GM21528 (cell line): ENCODE measurements around the gene NCCRP1.

Experiments used
- ATAC-seq: cut with Tn5 transposase; IDR thresholded peaks from one replicate; pipeline ENCODE4 v1.9.1; 2021; ENCODE audit warnings: mild to moderate bottlenecking, moderate library complexity; ENCODE audit not compliant: unreplicated experiment, low FRiP score

The NCCRP1 gene

DNA sequence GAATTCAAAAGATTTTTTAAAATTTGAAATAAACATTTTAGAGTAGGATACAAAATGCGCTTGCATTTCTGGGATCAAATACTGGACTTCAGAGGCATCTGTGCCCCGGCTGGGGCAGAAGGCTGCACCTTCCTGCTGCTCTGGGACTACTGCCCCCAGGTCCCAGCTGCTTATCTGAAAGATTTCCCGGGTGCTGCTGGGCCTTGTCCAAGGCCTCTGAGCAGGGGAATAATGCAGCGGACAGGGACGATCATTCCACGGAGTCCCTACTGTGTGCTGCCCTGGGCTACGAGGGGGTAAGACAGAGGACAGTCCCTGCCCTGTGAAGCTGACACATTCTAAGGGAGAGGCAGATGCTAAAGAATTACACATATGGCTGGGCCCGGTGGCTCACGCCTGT is 33.1 kb upstream of the NCCRP1 start:
- no peak for ATAC-seq

- no peak for ATAC-seq
Observed at GRCh38 chr19:39164289-39164688, 32.5 kb upstream of the NCCRP1 start.

DNA sequence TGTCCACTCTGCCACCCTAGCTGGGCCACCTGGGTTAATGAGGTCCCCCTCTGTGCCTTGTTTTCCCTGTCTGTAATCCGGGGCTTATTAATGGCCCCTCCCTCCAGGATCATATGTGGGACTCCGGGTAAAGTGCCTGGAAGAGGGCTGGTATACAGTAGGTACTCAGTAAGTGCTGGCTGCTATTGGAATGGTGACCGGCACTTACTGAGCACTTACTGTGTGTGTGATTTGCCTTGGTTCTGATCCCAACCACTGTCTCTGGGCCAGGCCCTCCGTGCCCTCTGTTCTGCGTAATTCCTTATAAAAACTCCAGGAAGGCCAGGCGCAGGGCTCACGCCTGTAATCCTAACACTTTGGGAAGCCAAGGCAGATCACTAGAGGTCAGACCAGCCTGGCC is 30.9 kb upstream of the NCCRP1 start:
- no peak for ATAC-seq

- no peak for ATAC-seq
Observed at GRCh38 chr19:39166571-39167391, 30.0 kb upstream of the NCCRP1 start.

- ATAC-seq = no peak
Observed at GRCh38 chr19:39167461-39168257, 29.1 kb upstream of the NCCRP1 start.

- ATAC-seq = no peak
Observed at GRCh38 chr19:39168258-39169142, 28.3 kb upstream of the NCCRP1 start.

DNA sequence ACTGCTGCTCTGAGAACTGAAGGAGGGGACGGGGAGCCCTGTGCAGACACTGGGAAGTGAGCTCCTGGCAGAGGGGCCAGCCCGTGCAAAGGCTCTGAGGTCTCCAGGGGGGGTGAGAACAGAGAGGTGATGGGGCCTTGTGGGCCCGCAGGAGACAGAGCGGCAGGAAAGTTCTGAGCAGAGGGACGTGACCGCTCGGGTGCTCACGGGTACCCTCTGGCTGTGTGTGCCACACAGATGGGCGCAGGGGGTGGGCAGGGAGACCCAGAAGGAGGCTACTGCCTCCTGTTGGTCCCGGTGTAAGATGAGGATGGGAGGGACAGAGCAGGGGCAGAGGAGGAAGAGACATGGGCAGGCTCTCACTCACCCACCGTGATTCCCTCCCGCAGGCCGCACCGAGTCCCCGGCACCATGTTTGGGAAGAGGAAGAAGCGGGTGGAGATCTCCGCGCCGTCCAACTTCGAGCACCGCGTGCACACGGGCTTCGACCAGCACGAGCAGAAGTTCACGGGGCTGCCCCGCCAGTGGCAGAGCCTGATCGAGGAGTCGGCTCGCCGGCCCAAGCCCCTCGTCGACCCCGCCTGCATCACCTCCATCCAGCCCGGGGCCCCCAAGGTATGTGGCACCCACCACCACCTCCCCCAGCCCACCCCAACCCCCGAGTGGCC is 27.5 kb upstream of the NCCRP1 start:
- ATAC-seq = no peak

DNA sequence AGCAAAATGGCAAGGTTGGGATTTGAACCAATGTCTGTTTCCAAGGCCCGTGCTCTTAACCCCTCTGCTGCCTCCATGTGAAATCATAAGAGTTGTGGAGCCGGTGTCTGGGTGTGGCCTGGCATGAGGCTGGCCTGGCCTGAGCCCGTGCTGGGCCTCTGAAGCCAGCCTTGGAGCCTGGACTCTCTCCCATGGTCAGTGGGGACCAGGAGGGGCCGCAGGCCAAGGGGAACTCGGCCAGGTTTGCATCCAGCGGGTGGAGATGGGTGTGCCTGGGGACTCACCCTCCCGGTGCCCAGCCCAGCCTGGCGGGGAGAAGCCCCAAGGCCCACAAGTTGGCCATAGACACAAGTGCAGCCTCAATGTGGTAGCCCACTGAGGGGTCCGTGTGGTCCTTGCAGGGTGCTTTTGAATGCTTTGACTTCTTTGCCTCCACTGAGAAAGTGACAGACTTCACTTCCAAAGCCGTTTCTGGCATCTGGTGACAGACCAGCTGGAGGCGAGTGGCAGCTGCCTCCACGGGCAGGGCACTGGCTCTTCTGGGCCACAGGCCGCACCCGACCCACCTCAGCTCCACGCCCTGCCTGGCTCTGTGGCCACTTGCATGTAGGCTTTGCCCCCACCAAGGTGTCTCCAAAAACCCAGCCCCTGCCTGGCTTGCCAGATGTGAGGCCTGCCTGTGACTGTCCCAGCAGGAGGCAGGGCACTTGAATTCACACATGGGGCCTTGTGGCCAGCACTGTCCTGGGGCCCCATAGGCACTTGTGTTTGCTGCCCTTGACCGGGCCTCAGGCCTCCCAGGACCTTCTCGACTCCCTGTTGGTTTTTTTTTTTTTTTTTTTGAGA is 26.2 kb upstream of the NCCRP1 start:
- ATAC-seq = no peak

DNA sequence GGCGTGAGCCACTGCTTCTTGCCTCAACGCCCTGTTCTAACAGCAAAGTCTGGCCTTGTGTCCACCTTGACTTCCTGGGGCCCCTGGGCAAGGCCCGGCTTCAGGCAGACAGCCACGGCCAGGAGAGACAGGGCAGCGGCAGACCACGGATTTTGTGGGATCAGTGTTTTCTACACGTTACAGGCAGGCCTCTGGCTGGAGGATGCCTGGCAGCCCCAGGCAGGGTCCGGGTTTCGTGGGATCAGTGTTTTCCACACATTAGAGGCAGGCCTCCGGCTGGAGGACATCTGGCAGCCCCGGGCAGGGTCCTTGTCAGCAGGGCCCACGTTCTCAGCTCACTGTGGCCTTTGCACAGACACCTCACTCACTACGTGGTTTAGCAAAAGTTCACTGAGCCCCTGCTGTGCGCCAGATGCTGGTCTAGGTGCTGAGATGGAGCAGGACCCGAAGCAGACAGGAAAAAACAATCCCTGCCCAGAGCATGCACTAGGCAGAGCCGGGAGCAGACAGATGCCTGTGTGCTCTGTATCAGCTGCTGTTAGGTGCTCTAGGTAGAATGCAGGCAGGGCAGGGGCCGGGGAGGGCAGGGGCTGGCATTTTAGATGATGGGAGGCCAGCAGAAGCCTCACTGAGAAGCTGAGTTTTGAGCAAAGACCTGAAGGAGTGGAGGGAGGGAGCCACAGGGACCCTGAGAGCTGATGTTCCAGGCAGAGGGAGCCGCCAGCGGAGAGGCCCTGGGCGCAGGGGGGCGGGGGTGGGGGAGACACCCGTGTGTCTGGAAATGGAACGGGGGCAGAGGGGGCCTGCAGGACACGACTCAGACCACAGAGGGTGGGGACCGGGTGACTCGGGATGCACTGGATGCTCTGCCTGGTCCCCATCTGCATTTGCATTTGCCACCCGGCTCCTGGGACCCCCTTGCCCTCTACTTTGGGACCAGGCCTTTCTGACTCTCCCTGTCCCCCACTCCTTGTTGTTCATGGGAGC is 25.0 kb upstream of the NCCRP1 start:
- no peak for ATAC-seq

DNA sequence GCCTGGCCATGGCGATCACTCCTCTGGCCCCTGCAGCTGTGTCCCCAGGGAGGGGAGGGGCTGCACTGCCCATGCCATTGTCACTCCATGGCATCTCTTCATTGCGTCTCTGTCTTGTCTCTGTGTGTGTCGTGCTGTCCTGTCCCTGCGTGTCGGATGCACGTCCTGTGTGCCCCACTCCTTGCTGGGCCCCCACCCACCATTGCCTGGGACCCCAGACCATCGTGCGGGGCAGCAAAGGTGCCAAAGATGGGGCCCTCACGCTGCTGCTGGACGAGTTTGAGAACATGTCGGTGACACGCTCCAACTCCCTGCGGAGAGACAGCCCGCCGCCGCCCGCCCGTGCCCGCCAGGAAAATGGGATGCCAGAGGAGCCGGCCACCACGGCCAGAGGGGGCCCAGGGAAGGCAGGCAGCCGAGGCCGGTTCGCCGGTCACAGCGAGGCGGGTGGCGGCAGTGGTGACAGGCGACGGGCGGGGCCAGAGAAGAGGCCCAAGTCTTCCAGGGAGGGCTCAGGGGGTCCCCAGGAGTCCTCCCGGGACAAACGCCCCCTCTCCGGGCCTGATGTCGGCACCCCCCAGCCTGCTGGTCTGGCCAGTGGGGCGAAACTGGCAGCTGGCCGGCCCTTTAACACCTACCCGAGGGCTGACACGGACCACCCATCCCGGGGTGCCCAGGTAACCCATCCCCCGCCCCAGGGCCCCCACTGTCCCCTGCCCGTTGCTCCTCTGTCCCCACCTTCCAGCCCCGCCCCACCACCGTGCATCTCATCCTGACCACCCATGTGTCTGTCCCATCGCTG is 23.9 kb upstream of the NCCRP1 start:
- ATAC-seq = no peak

- ATAC-seq = no peak
Observed at GRCh38 chr19:39173502-39173991, 23.2 kb upstream of the NCCRP1 start.

DNA sequence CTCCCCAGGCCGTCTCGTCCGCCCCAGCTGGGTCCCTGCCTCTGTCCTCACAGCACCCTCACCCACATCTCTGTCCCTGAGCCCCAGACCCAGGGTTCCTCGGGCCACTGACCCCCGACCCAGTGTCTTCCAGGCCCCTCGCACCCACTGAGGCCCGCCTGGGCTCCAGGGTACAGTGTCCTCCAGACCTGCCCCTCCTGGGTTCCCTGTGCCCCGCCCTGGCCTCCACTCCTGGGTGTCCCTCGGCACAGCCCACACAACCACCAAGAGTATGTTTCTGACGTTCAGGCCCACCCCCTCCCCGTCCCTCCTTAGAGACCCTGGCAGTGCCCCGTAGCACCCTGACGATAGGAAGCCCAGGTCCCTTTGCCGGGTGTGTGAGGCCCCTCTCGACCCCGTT is 22.6 kb upstream of the NCCRP1 start:
- no peak for ATAC-seq

GRCh38 chr19:39174558-39175544 is 21.9 kb upstream of the NCCRP1 start:
- no peak for ATAC-seq

GRCh38 chr19:39175564-39175963 is 21.2 kb upstream of the NCCRP1 start:
- ATAC-seq = no peak

DNA sequence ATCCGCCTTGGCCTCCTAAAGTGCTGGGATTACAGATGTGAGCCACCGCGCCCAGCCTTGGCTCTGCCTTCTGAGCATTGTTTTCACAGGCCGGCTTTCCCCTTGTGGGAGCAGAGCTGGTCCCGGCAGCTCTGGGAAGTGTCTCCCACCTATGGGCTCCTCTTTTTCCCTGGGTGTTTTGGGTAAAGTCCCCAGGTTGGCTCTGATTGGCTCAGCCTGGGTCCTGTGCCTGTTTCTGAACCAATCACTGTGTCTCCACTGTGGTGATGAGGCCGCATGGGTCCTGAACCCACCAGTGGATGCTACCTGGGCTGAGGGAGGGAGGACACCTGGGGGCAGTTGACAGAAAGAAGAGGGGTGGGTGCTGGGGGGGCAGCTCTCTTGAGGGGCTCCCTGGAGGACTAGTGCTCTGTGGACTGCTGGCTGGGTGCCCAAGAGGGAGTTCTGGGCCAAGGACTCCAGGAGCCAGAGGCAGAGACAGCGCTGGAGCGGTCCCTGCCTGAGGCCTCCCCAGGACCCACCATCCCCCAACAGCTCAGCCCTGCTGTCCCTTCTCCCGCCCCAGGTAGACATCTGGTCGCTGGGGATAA is 19.6 kb upstream of the NCCRP1 start:
- ATAC-seq = no peak

DNA sequence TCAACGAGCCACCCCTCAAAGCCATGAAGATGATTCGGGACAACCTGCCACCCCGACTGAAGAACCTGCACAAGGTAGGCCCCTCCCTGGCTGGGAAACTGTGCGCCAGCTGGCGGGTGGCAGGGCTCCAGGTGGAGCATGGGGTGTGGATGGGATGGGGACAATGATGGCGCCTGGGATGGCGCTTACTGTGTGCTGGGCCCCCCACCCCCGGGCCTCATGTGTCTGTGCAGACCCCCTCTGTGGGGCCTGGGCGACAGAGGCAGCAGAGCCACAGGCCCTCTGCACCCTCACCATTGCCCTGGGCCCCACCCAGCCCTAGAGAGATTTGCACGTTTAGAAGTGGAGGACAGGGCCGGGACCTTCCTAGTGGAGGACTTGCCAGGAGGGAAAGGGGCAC is 19.0 kb upstream of the NCCRP1 start:
- ATAC-seq = no peak
